Endothelial cell of umbilical vein (primary cell): ENCODE results near the gene SUFU. TPM values are rescaled to one million over a fixed set of nuclear protein-coding genes. Genes with fewer than 3 reads are reported as not detected.

Source experiments
- BruUV-seq: library from RNA; stranded (reverse); fragments of 400-500 nt; replicated peaks from 2 replicates; lab custom pipeline; 2021; lab: Mats Ljungman, UMichigan
- CTCF ChIA-PET: fragments of 300-600, 350-600 bp; sonication (Branson Sonifier 250); formaldehyde crosslinking; loops from one replicate; lab custom pipeline; 2021; ENCODE audit warnings: antibody characterized with exemption, inconsistent platforms; lab: Charles Lee
- POLR2A ChIA-PET: fragments of 300-600, 350-600 bp; sonication (Branson Sonifier 250); formaldehyde crosslinking; loops from one replicate; lab custom pipeline; 2021; ENCODE audit warnings: antibody characterized with exemption, inconsistent platforms; lab: Charles Lee
- DNase-seq: peaks from one replicate; pipeline ENCODE4 v3.0.0-alpha.2; 2011; ENCODE audit warnings: low read depth, low spot score
- FAIRE-seq: peaks from 2 replicates; lab custom pipeline; 2011; peaks lifted over from hg19 to GRCh38; lab: Jason Lieb, UNC
- H2AFZ ChIP-seq: 2 replicates; pipeline ENCODE4 v1.6.0; 2012; ENCODE audit warnings: low read depth, low read length, control low read depth, inconsistent platforms
- H3K27ac ChIP-seq: 2 replicates; pipeline ENCODE4 v1.5.1; 2011; ENCODE audit warnings: low read depth, mild to moderate bottlenecking, control low read depth, low read length, moderate library complexity; ENCODE audit not compliant: insufficient read depth
- H3K27me3 ChIP-seq, 2 experiments: 2 replicates each; pipeline versions ENCODE4 v1.6.0 to v1.6.1; 2011; ENCODE audit warnings: low read length in 2 of 2, mixed read lengths in 1 of 2; ENCODE audit not compliant: control insufficient read depth in 2 of 2, insufficient read depth in 2 of 2
- H3K36me3 ChIP-seq, 2 experiments: 2 replicates in 1 of 2; 3 replicates in 1 of 2; pipeline ENCODE4 v1.5.1; 2011; ENCODE audit warnings: low read length in 2 of 2, mild to moderate bottlenecking in 1 of 2, moderate library complexity in 1 of 2; ENCODE audit not compliant: control insufficient read depth in 2 of 2, insufficient read depth in 2 of 2; ENCODE audit errors: extremely low read depth in 1 of 2
- H3K4me1 ChIP-seq: 3 replicates; pipeline ENCODE4 v1.5.1; 2011; ENCODE audit warnings: mild to moderate bottlenecking, low read length; ENCODE audit not compliant: control insufficient read depth, insufficient read depth; ENCODE audit errors: extremely low read depth
- H3K4me2 ChIP-seq: 2 replicates; pipeline ENCODE4 v1.6.1; 2011; ENCODE audit warnings: low read length, control low read depth, mixed read lengths; ENCODE audit not compliant: insufficient read depth
- H3K4me3 ChIP-seq, 3 experiments: fragments of 200-600 bp in 1 of 3; sonication (generic), shearing (Covaris generic) in 1 of 3; replicated peaks in 1 of 3; 2 replicates each; pipeline ENCODE4 v1.5.1; 2011 to 2016; ENCODE audit warnings: control low read depth in 3 of 3, low read length in 3 of 3, mild to moderate bottlenecking in 2 of 3, inconsistent platforms in 1 of 3, low read depth in 1 of 3, moderate library complexity in 1 of 3; ENCODE audit not compliant: insufficient read depth in 1 of 3
- H3K79me2 ChIP-seq: 2 replicates; pipeline ENCODE4 v1.6.0; 2012; ENCODE audit warnings: low read length, inconsistent platforms; ENCODE audit not compliant: control insufficient read depth, insufficient read depth
- H3K9ac ChIP-seq: replicated peaks from 2 replicates; pipeline ENCODE3; 2011; ENCODE audit warnings: low read length, control low read depth; ENCODE audit not compliant: insufficient read depth; ENCODE audit errors: extremely low read depth
- H3K9me1 ChIP-seq: replicated peaks from 3 replicates; pipeline ENCODE4 v1.6.0; 2011; ENCODE audit warnings: mild to moderate bottlenecking, low read length; ENCODE audit not compliant: control insufficient read depth, insufficient read depth; ENCODE audit errors: extremely low read depth
- H3K9me3 ChIP-seq: replicated peaks from 2 replicates; pipeline ENCODE4 v1.5.1; 2012; ENCODE audit warnings: low read length, inconsistent platforms; ENCODE audit not compliant: control insufficient read depth, insufficient read depth
- H4K20me1 ChIP-seq: replicated peaks from 2 replicates; pipeline ENCODE3; 2011; ENCODE audit warnings: mild to moderate bottlenecking, low read length; ENCODE audit not compliant: control insufficient read depth, insufficient read depth; ENCODE audit errors: extremely low read depth
- CTCF ChIP-seq, 2 donors: IDR thresholded peaks; 1 replicate in 1 of 2; 2 replicates in 1 of 2; pipeline ENCODE4 v1.5.1; 2011; ENCODE audit warnings: low read length in 2 of 2, mild to moderate bottlenecking in 2 of 2, moderate library complexity in 2 of 2, control low read depth in 1 of 2, inconsistent platforms in 1 of 2, low read depth in 1 of 2; ENCODE audit not compliant: insufficient read depth in 1 of 2; ENCODE audit errors: extremely low read depth in 1 of 2
- EZH2 ChIP-seq: IDR thresholded peaks from 2 replicates; pipeline ENCODE4 v1.6.1; 2012; ENCODE audit warnings: borderline replicate concordance, low read depth, mild to moderate bottlenecking, moderate library complexity, low read length, inconsistent platforms; ENCODE audit not compliant: severe bottlenecking
- FOS ChIP-seq: IDR thresholded peaks from 2 replicates; pipeline ENCODE4 v1.6.1; 2011; ENCODE audit warnings: mild to moderate bottlenecking, low read length, moderate library complexity, borderline replicate concordance; ENCODE audit not compliant: insufficient read depth
- GATA2 ChIP-seq: IDR thresholded peaks from 2 replicates; pipeline ENCODE4 v1.7.0; 2011; ENCODE audit warnings: low read depth, mild to moderate bottlenecking, moderate library complexity, mixed read lengths, low read length; ENCODE audit not compliant: insufficient read length, insufficient read depth
- JUN ChIP-seq: IDR thresholded peaks from 2 replicates; pipeline ENCODE4 v1.6.1; 2011; ENCODE audit warnings: borderline replicate concordance, low read depth; ENCODE audit not compliant: insufficient read length, insufficient read depth
- MAX ChIP-seq: IDR thresholded peaks from 2 replicates; pipeline ENCODE4 v1.6.1; 2011; ENCODE audit not compliant: insufficient read depth, insufficient read length
- MYC ChIP-seq: IDR thresholded peaks from one replicate; pipeline ENCODE4 v1.6.1; 2011; ENCODE audit warnings: mild to moderate bottlenecking, low read depth, low read length
- POLR2A ChIP-seq: IDR thresholded peaks from 2 replicates; pipeline ENCODE4 v1.6.1; 2012; ENCODE audit warnings: low read depth, mild to moderate bottlenecking, control low read depth, low read length
- POLR2AphosphoS5 ChIP-seq: IDR thresholded peaks from 2 replicates; pipeline ENCODE4 v1.6.1; 2012; ENCODE audit warnings: low read depth, mild to moderate bottlenecking, control low read depth, low read length, moderate library complexity; ENCODE audit not compliant: insufficient read depth
- dilution Hi-C: fragments of 300-500 bp; cut with MboI; formaldehyde crosslinking; loops from one replicate; pipeline ENCODE4 v1.15.0; 2019; ENCODE audit warnings: low sequenced_read_pairs; ENCODE audit not compliant: extremely low pct_ligation_motif_present
- intact Hi-C: fragments of 100-400 bp; cut with micrococcal nuclease; formaldehyde crosslinking; loops from one replicate; pipeline ENCODE4 v1.10.0; 2022
- polyA plus RNA-seq, 4 experiments: library from polyadenylated mRNA; depleted of rRNA in 3 of 4; stranded (reverse) in 3 of 4; unstranded in 1 of 4; fragments of >200 nt; gene quantifications; 2 replicates each; pipeline versions ENCODE4 v1.2.1 to v1.2.3, GENCODE V29; 2011 to 2012; ENCODE audit warnings: missing spikeins in 1 of 4
- total RNA-seq: library from RNA; stranded (reverse); gene quantifications from 2 replicates; pipeline ENCODE4 v1.2.3, GENCODE V29; 2021

Gene SUFU
- total and polyA plus RNA-seq, 2 donors (not counting 3 experiments of a cell fraction or from before 2014, with no cell fraction given), result 10.1 to 16.3 TPM

GRCh38 chr10:102463983-102464382, 39.8 kb upstream of the SUFU start:
- no TSS peak for BruUV-seq
- TF ChIP-seq POLR2A (no peak), MYC (no peak), MAX (no peak), EZH2 (no peak), CTCF (IDR thresholded peaks at IDR 0.05; ENCODE audit: extremely low read depth in 1 of 2, insufficient read depth in 1 of 2, low read depth in 1 of 2, low read length in 2 of 2) (no peak), GATA2 (no peak), POLR2AphosphoS5 (no peak), FOS (no peak), JUN (no peak)

More at GRCh38 chr10:102463983-102464382, 39.8 kb upstream of the SUFU start:
- H3K27ac ChIP-seq, result no peak overlapping the region
- peaks cover 7% of the 10 kb centered on the region for H3K4me1 ChIP-seq
- FAIRE-seq, result no peak
- H3K79me2 ChIP-seq, result no peaks in the 10 kb centered on the region
- ChIA-PET CTCF (interaction anchor here (1.0 kb wide), 1 partner anchor 16 kb away, joined by 3 read pairs; no protein-coding TSS in a partner anchor), POLR2A (no interaction called here)
- H4K20me1 ChIP-seq, result no peaks in the 10 kb centered on the region
- dilution Hi-C loops, result no loop called here
- no peak for DNase-seq
- no peak overlapping the region for H3K4me3 ChIP-seq
- peaks cover 0 to 4% of the 10 kb centered on the region in 2 experiments for H3K27me3 ChIP-seq
- no peak overlapping the region for H2AFZ ChIP-seq
- no peak overlapping the region for H3K4me2 ChIP-seq
- H3K9me1 ChIP-seq, result no peaks in the 10 kb centered on the region
- intact Hi-C loops, result no loop called here
- H3K36me3 ChIP-seq, result no peaks in the 10 kb centered on the region
- no peak overlapping the region for H3K9ac ChIP-seq
- no peaks in the 10 kb centered on the region for H3K9me3 ChIP-seq
